Right lobe of liver (tissue), 4 donors: ENCODE data around the gene PCDHA5.

ENCODE experiments used
- CTCF ChIP-seq, 4 donors: fragments of 200-600 bp in 3 of 4; fragments of 450-650 bp in 1 of 4; IDR thresholded peaks; one replicate each; pipeline versions ENCODE4 v1.5.1 to v1.8.0; 2016 to 2022; ENCODE audit warnings: antibody characterized with exemption in 4 of 4, mild to moderate bottlenecking in 2 of 4
- POLR2A ChIP-seq: fragments of 450-650 bp; IDR thresholded peaks from one replicate; pipeline ENCODE4 v1.6.1; 2017; ENCODE audit warnings: antibody characterized with exemption, mild to moderate bottlenecking
- donor health status: DM: no; HTN: no; CAD: no.
- donor health status: DM: no; HTN: no; CAD: no.
- donor health status: DM: no; HTN: yes; CAD: no.

DNA sequence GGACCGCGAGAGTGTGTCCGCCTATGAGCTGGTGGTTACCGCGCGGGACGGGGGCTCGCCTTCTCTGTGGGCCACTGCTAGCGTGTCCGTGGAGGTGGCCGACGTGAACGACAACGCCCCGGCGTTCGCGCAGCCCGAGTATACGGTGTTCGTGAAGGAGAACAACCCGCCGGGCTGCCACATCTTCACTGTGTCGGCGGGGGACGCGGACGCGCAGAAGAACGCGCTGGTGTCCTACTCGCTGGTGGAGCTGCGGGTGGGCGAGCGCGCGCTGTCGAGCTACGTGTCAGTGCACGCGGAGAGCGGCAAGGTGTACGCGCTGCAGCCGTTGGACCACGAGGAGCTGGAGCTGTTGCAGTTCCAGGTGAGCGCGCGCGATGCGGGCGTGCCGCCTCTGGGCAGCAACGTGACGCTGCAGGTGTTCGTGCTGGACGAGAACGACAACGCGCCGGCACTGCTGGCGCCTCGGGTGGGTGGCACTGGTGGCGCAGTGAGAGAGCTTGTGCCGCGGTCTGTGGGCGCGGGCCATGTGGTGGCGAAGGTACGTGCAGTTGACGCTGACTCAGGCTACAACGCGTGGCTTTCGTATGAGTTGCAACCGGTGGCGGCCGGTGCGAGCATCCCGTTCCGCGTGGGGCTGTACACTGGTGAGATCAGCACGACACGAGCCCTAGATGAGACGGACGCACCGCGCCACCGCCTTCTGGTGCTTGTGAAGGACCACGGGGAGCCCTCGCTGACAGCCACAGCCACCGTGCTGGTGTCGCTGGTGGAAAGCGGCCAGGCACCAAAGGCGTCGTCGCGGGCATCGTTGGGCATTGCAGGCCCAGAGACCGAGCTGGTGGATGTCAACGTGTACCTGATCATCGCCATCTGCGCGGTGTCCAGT is 14.5 kb downstream of the PCDHA5 start:
- no peak for TF ChIP-seq POLR2A
- TF ChIP-seq CTCF (IDR thresholded peaks at IDR 0.05), result no peak
